Parathyroid adenoma (tissue), 2 donors: ENCODE measurements around the gene DRGX.

Experiments used
- H2AFZ ChIP-seq: fragments of 300-600 bp; sonication (generic); one replicate; pipeline ENCODE4 v1.7.0; 2017; ENCODE audit warnings: antibody characterized with exemption, mild to moderate bottlenecking
- H3K27ac ChIP-seq: fragments of 300-600 bp; sonication (generic); one replicate; pipeline ENCODE4 v1.7.0; 2017
- H3K27me3 ChIP-seq: fragments of 300-600 bp; sonication (generic); one replicate; pipeline ENCODE4 v1.7.0; 2017; ENCODE audit warnings: low read length; ENCODE audit not compliant: control insufficient read depth, insufficient read depth
- H3K36me3 ChIP-seq: fragments of 300-600 bp; sonication (generic); one replicate; pipeline ENCODE4 v1.7.0; 2017; ENCODE audit warnings: low read length; ENCODE audit not compliant: control insufficient read depth, insufficient read depth
- H3K4me1 ChIP-seq: fragments of 300-600 bp; sonication (generic); one replicate; pipeline ENCODE4 v1.7.0; 2017; ENCODE audit warnings: control low read depth
- H3K4me2 ChIP-seq: fragments of 300-600 bp; sonication (generic); one replicate; pipeline ENCODE4 v1.7.0; 2017; ENCODE audit warnings: low read length
- H3K4me3 ChIP-seq: fragments of 300-600 bp; sonication (generic); one replicate; pipeline ENCODE4 v1.7.0; 2017; ENCODE audit warnings: low read depth, low read length
- H3K79me2 ChIP-seq: fragments of 300-600 bp; sonication (generic); one replicate; pipeline ENCODE4 v1.7.0; 2017; ENCODE audit warnings: control low read depth
- H3K9ac ChIP-seq: fragments of 300-600 bp; sonication (generic); one replicate; pipeline ENCODE4 v1.7.0; 2017; ENCODE audit warnings: mild to moderate bottlenecking
- H3K9me3 ChIP-seq: fragments of 300-600 bp; sonication (generic); one replicate; pipeline ENCODE4 v1.7.0; 2017; ENCODE audit warnings: low read length; ENCODE audit not compliant: control insufficient read depth
- CTCF ChIP-seq: fragments of 300-600 bp; sonication (generic); IDR thresholded peaks from one replicate; pipeline ENCODE4 v1.7.0; 2017; ENCODE audit warnings: antibody characterized with exemption, mild to moderate bottlenecking
- donor health status: primary hyperparathyroidism.

Gene DRGX

GRCh38 chr10:49344840-49345239, 51.0 kb downstream of the DRGX start:
- Histone ChIP-seq H3K36me3 (no peaks in the 10 kb centered on the region), H2AFZ (no peak overlapping the region), H3K4me2 (no peak overlapping the region), H3K27me3 (no peaks in the 10 kb centered on the region), H3K4me1 (no peaks in the 10 kb centered on the region), H3K9me3 (no peaks in the 10 kb centered on the region), H3K79me2 (no peaks in the 10 kb centered on the region), H3K9ac (no peak overlapping the region), H3K27ac (no peak overlapping the region), H3K4me3 (no peak overlapping the region)
- TF ChIP-seq CTCF, result no peak

GRCh38 chr10:49338604-49339003, 57.3 kb downstream of the DRGX start:
- Histone ChIP-seq H3K4me1 (no peaks in the 10 kb centered on the region), H3K36me3 (no peaks in the 10 kb centered on the region), H3K27ac (no peak overlapping the region), H3K9ac (no peak overlapping the region), H3K27me3 (no peaks in the 10 kb centered on the region), H3K4me3 (no peak overlapping the region), H3K9me3 (no peaks in the 10 kb centered on the region), H3K79me2 (no peaks in the 10 kb centered on the region), H2AFZ (no peak overlapping the region), H3K4me2 (no peak overlapping the region)
- TF ChIP-seq CTCF, result no peak

- no peaks in the 10 kb centered on the region for H3K9me3 ChIP-seq
- H3K4me2 ChIP-seq, result no peak overlapping the region
- H3K27ac ChIP-seq, result no peak overlapping the region
- H3K4me1 ChIP-seq, result peaks cover 5% of the 10 kb centered on the region
- H3K36me3 ChIP-seq, result no peaks in the 10 kb centered on the region
- no peaks in the 10 kb centered on the region for H3K79me2 ChIP-seq
- no peak for TF ChIP-seq CTCF
- no peak overlapping the region for H2AFZ ChIP-seq
- H3K4me3 ChIP-seq, result no peak overlapping the region
- H3K9ac ChIP-seq, result no peak overlapping the region
- no peaks in the 10 kb centered on the region for H3K27me3 ChIP-seq
These were observed 60.4 kb downstream of the DRGX start for GRCh38 chr10:49335364-49335972.

GRCh38 chr10:49334964-49335363, 60.9 kb downstream of the DRGX start:
- H3K4me3 ChIP-seq, result no peak overlapping the region
- H3K27me3 ChIP-seq, result no peaks in the 10 kb centered on the region
- no peak overlapping the region for H3K27ac ChIP-seq
- H3K9me3 ChIP-seq, result no peaks in the 10 kb centered on the region
- H2AFZ ChIP-seq, result no peak overlapping the region
- H3K79me2 ChIP-seq, result no peaks in the 10 kb centered on the region
- H3K4me2 ChIP-seq, result no peak overlapping the region
- peaks cover 7% of the 10 kb centered on the region for H3K4me1 ChIP-seq
- H3K9ac ChIP-seq, result no peak overlapping the region
- H3K36me3 ChIP-seq, result no peaks in the 10 kb centered on the region
- TF ChIP-seq CTCF, result no peak

- Histone ChIP-seq H3K4me1 (peaks cover 9% of the 10 kb centered on the region), H3K36me3 (no peaks in the 10 kb centered on the region), H3K4me2 (no peak overlapping the region), H3K27me3 (no peaks in the 10 kb centered on the region), H3K9me3 (no peaks in the 10 kb centered on the region), H3K27ac (no peak overlapping the region), H3K4me3 (no peak overlapping the region), H3K9ac (no peak overlapping the region), H2AFZ (no peak overlapping the region), H3K79me2 (no peaks in the 10 kb centered on the region)
- no peak for TF ChIP-seq CTCF
These were observed 62.7 kb downstream of the DRGX start for GRCh38 chr10:49333192-49333591.
